ENCODE results near the gene LEPROT. TPM values are rescaled to one million over a fixed set of nuclear protein-coding genes. Genes with fewer than 3 reads are reported as not detected.

LEPROT gene
- total RNA-seq, 4 donors from 2014 or later = 34.6 to 52.4 (median 44.2) TPM

DNA sequence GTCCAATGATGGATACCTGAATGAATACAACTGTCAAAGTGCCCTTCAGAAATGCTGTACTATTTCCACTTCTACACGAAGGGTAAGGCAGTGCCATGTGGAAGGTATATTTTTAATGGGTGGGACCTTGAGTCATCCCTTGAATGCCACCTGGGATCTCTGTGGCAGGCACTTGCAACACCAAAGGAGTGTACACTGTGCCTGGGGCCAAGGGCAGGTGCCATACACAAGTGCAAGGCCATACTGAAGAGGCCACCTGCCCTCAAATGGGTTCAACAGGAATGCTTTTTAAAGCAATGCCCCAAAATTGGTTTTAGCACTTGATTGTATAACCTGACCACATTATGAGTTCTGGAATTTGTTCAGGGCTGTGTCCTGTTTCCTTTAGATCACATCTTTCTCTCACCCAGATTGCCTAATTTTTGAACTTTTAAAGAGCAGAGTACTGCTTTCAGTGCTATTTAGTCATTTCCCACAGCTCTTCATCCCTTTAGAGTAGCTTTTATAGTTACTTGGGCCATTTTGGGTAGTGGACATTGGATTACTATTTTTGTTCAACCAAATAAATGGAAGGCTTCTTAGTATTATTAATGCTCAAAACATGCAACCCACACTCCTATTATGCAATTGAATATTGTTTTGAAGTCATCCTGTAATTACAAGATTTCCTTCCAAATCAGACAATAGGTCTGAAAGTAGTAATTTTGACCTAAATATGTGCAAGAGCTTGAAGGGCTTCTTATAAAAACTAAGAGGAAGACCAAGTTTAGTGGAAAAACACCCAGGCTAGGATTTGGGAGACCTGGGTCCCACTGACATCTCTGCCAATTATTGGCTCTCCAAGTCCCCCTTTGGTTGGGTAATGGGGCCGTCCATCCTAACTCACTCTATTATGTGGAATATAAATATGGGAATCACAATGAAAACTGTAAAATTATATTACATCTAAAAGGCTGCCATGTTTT lies 57.2 kb downstream of the LEPROT start:
- Histone ChIP-seq H3K27me3 (no peaks in the 10 kb centered on the region), H3K36me3 (no peaks in the 10 kb centered on the region), H3K9me3 (no peaks in the 10 kb centered on the region), H3K27ac (no peak overlapping the region), H3K4me3 (no peak overlapping the region), H3K4me1 (no peaks in the 10 kb centered on the region)
- TF ChIP-seq, protein P1, sequence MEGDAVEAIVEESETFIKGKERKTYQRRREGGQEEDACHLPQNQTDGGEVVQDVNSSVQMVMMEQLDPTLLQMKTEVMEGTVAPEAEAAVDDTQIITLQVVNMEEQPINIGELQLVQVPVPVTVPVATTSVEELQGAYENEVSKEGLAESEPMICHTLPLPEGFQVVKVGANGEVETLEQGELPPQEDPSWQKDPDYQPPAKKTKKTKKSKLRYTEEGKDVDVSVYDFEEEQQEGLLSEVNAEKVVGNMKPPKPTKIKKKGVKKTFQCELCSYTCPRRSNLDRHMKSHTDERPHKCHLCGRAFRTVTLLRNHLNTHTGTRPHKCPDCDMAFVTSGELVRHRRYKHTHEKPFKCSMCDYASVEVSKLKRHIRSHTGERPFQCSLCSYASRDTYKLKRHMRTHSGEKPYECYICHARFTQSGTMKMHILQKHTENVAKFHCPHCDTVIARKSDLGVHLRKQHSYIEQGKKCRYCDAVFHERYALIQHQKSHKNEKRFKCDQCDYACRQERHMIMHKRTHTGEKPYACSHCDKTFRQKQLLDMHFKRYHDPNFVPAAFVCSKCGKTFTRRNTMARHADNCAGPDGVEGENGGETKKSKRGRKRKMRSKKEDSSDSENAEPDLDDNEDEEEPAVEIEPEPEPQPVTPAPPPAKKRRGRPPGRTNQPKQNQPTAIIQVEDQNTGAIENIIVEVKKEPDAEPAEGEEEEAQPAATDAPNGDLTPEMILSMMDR (IDR thresholded peaks at IDR 0.05) = no peak
- TF ChIP-seq EP300 (IDR thresholded peaks at IDR 0.05) (no peak), POLR2A (IDR thresholded peaks at IDR 0.05) (no peak), POLR2AphosphoS5 (IDR thresholded peaks at IDR 0.05) (no peak)
- DNase-seq (ENCODE audit: low spot score in 2 of 2) = no peak
- WGBS = 73% methylated on average over 2 of the region's 2 CpGs

DNA sequence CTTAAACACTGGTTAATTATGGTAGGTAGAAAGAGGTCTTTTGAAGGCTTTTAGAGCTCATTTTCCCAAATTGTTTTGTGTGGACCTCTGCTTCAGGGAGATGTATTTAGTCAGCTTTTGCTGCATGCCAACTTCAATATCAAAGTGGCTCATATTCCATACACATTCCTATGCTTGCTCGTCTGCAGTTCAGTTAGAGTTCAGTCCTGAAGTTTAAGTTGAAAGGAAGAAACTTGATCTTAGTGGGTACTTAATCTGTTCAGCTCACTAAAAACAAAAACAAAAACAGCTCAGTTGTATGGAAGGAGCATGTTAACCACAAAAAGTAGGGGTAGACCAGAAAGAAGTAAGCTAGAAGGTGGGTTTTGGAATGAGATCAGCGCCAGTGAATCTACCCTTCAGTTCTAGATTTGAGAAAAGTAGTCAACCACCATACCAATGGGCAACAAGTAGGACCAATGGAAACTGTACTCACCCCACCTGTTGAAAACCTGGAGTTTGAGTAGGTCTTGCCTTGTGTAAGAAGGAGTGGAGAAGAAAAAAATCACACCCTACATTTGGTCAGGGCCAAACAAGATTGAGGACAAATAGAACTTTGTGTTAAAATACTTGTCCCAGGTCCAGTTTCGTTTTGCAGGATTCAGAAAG lies 58.0 kb downstream of the LEPROT start:
- WGBS = 80% methylated on average over 3 of the region's 3 CpGs
- TF ChIP-seq POLR2AphosphoS5 (IDR thresholded peaks at IDR 0.05) (no peak), EP300 (IDR thresholded peaks at IDR 0.05) (no peak), POLR2A (IDR thresholded peaks at IDR 0.05) (no peak)
- TF ChIP-seq, protein P1 (IDR thresholded peaks at IDR 0.05) = no peak
- Histone ChIP-seq H3K36me3 (no peaks in the 10 kb centered on the region), H3K4me3 (no peak overlapping the region), H3K27ac (no peak overlapping the region), H3K9me3 (no peaks in the 10 kb centered on the region), H3K27me3 (no peaks in the 10 kb centered on the region), H3K4me1 (no peaks in the 10 kb centered on the region)
- no peak for DNase-seq (ENCODE audit: low spot score in 2 of 2)

DNA sequence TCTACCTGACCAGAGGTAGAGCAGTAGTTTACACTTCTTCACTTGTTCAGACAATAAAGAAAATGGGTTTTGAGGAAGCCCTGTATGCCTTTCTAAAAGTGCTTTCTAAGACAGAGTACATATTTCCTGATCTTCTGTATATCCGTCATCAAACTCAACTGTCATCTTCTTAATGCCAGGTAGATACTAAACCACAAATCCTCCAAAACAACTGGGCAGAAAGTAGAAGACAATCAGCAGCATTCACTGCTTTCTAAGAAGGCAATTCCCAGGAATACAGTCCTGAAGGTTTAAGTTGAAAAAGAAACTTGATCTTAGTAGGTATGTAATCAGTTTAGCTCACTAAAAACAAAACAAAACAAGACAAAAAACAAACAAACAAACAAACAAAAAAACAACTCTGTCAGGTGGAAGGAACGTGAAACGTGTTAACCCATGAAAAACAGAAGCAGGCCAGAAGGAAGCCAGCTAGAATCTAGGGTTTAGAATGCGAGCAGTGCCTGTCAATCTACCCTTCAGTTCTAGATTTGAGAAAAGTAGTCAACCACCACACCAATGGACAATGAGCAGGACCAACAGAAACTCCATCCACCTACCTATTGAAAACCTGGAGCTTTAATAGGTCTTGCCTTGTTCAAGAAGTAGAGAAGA lies 59.2 kb downstream of the LEPROT start:
- no peaks in the 10 kb centered on the region for H3K36me3 ChIP-seq
- WGBS = 90% methylated on average over 4 of the region's 4 CpGs
- no peaks in the 10 kb centered on the region for H3K4me1 ChIP-seq
- H3K4me3 ChIP-seq = no peak overlapping the region
- no peak overlapping the region for H3K27ac ChIP-seq
- H3K9me3 ChIP-seq = no peaks in the 10 kb centered on the region
- TF ChIP-seq, protein P1 (IDR thresholded peaks at IDR 0.05) = no peak
- TF ChIP-seq EP300 (IDR thresholded peaks at IDR 0.05) = no peak
- TF ChIP-seq POLR2A (IDR thresholded peaks at IDR 0.05) = no peak
- no peak for TF ChIP-seq POLR2AphosphoS5 (IDR thresholded peaks at IDR 0.05)
- H3K27me3 ChIP-seq = no peaks in the 10 kb centered on the region
- DNase-seq (ENCODE audit: low spot score in 2 of 2) = no peak

DNA sequence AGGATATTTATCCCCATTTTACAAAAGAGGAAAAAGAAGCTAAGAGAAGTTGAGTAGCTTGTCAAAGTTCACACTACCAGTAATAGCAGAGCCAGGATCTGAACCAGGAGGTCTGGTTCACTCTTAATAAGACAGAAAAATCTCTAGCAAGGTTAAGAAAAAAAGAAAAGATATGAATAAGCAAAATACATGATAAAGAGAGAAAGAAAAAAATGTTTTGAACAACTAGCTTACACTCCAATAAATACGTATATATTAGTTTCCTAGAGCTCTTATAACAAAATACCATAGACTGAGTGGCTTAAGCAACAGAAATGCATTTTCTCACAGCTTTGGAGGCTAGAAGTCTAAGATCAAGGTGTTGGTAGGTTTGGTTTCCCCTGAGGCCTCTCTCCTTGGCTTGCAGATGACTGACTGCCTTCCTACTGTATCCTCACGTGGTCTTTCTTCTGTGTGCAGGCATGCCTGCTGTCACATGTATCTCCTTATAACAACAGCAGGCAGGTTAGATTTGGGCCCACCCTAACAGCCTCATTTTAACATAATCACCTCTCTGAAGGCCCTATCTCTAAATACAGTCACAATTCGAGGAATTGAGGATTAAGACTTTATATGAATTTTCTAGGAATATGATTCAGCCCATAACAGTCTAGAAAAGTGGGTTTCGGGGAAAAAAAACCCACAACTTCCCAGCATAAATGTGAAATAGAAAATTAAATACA lies 60.4 kb downstream of the LEPROT start:
- Histone ChIP-seq H3K4me1 (no peaks in the 10 kb centered on the region), H3K36me3 (no peaks in the 10 kb centered on the region), H3K9me3 (no peaks in the 10 kb centered on the region), H3K27me3 (no peaks in the 10 kb centered on the region), H3K27ac (no peak overlapping the region), H3K4me3 (no peak overlapping the region)
- WGBS = 78% methylated on average over 4 of the region's 4 CpGs
- TF ChIP-seq, protein P1 (IDR thresholded peaks at IDR 0.05) = no peak
- no peak for TF ChIP-seq POLR2AphosphoS5 (IDR thresholded peaks at IDR 0.05)
- TF ChIP-seq EP300 (IDR thresholded peaks at IDR 0.05) = no peak
- no peak for TF ChIP-seq POLR2A (IDR thresholded peaks at IDR 0.05)
- DNase-seq (ENCODE audit: low spot score in 2 of 2) = no peak
